HG03135 (cell line): ENCODE results near the gene CELSR1.

Source experiments
- ATAC-seq: cut with Tn5 transposase; IDR thresholded peaks from one replicate; pipeline ENCODE4 v1.9.1; 2021; ENCODE audit warnings: mild to moderate bottlenecking, moderate library complexity; ENCODE audit not compliant: unreplicated experiment

Gene CELSR1

DNA sequence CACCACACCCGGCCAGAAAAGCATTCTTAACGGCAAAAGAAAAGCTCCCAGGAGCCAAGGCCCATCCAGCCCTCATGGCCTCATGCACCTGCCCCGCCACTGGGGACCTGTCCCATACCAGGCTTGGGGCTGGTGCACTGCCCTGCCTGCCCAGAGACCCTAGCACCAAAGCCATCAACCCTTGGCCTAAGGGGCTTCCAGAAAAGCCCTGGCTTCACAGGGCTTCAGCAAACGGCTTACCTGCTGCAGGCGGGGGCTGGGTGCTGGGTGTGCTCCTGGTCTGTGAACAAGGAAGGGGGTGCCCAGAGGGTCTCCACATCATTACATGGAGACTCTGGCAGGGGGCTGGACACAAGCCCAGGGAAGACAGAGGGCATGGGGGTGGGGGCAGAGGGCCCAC is 89.5 kb downstream of the CELSR1 start:
- ATAC-seq = no peak

DNA sequence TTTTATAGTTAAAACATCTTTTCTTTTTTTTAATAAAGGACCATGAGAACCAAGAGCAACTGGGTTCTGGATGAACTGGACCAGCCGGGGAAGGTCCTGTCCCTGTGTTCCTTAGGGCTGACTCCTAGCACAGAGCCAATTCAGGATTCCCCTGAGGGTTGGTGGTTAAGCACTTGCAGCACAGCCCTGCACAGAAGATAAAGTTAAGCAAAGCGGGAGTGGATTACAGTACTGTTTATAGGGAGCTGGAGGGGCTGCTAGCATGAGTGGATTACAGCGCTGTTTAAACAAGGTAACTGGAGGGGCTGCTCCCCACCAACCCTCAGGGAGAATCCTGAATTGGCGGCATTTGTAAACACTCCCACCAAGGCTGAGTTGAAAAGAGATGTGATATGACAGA is 90.6 kb downstream of the CELSR1 start:
- ATAC-seq = no peak

DNA sequence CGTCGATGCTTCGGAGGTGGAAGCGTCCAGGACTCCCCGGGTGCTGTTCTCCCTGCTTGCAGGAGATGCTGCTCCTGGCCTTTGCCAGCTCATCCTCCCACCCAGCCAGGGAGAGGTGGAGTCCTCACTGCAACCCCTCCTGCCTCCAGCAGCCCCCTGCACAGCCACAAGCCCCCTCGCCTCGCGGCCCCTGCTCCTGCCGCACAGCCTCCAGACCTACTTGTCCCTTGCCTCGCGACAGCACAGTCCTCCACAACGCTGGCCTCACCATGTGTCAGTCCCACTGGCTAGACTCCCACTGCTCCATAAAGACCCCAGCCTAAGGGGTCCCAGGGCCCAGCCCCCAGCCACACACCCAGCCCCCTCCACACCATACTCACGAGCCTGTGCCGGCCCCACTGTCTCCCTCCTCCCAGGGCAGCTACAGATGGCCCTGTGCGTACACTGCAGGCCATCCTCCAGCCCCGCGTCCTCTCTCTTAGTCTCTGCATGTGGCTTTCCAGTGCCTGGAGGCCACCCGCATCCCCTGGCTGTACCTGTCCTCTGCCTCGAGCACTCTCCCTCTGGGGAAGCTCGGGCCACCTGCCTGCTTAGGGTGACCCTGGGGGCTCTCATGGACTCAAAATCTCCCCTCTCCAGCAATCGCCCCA is 91.5 kb downstream of the CELSR1 start:
- no peak for ATAC-seq

DNA sequence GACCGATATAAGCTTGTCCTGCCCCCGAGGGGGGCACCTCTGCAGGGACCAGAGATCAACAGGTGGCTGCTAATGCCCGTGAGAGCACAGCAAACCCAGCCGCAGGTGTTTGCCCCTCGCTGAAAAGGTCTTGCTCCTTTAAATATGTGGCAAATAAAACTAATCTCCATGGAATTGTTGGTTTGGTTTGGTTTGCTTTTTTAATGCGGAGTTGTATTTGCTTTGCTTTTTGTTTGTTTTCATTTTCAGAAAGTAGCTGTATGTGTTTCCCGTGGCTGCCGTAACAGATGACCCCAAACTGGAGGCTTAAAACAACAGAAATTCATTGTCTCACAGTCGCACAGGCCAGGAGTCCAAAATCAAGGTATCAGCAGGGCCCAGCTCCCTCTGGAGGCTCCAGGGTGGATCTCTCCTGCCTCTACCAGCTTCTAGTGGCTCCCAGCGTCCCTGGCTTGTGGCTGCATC is 93.0 kb downstream of the CELSR1 start:
- ATAC-seq = no peak

DNA sequence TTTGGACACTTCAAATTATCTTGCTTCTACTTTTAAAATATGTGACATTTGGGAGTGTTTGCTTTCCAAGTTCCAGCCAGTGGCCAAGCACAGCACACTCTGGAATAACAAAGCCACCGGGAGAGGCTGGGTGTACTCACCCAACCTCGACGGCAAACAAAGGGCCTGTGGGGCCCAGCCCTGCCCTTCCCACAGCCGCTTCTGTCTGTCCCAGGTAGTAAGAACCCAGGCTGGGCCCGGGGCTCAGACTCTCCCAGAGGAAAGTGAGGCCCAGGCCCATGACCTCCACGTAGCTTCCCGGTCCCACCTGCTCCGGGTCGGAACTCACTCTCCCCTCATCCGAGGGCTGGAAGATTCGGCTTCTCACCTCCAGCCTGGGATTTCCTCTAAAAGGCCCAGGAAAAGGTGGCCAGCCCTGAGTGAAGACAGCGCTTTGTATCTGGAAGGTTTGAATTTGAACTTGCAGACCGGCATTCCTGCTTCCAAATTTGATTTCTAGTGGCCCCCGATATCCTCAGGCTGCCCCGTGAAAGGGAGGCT is 93.5 kb downstream of the CELSR1 start:
- ATAC-seq = no peak

DNA sequence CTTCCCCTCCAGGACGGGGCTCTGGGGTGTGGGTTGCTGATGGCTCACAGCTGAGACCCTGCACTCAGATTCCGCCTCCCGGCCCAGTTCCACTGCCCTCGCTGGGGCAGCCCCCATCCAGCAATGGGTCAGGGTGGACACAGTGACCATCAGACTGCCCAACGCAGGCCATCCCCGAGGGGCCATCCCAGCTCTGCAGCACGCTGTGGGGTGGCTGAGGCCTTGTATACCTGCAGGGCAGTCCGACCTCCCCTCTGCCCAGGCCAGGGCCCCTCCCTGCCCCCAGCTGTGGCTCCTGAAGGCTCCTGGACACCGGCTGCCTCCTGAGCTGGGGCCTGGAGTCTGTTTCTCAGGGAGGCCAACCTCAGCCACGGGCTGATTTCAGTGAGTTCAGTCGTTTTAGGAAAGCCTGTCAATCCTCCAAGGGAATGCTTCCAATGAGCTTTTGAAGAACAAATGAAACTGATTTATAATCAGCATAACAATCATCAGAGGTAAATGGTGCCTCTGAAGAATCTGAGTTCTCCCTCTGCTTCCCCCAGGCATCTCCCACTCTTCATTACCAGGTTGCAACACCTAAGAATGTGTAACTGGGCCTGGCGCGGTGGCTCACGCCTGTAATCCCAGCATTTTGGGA is 95.1 kb downstream of the CELSR1 start:
- ATAC-seq = no peak

DNA sequence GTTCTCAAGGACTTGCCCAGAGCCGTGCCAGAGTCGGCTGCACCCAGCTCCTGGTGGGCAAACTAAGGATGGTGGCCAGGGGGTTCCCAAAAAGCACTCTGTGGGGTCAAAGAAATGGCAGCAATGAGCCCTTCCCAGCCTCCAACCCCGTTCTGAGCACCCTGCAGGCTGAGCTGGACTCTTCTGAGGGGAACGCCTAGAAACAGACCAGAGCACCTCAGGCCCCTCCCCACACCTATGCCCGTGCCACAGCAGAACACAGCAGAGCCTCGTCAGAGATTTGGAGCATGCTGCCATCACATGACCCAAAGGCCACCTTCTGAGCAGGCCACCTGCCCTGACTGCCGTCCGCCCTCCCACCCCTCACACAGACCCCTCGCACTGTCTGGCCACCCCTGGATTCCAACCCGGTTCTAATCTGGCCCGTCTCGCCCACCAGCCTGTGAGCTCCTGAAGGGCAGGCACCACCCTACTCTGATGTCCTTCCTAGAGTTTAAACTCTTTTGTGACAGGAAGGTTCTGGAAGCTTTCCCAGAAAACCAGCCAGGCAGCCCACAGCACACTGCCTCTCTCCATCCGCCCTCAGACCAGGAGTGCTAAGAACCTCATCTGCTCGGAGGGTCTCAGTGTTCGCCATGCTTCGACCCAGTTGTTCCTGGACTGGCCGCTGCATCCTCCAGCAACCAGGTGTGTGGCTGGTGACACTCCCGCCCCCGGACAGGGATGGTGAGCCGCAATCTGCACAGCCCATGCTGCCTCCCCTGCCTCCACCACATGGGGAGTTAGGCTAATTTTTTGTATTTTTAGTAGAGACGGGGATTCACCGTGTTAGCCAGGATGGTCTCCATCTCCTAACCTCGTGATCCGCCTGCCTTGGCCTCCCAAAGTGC is 97.6 kb downstream of the CELSR1 start:
- ATAC-seq = no peak

DNA sequence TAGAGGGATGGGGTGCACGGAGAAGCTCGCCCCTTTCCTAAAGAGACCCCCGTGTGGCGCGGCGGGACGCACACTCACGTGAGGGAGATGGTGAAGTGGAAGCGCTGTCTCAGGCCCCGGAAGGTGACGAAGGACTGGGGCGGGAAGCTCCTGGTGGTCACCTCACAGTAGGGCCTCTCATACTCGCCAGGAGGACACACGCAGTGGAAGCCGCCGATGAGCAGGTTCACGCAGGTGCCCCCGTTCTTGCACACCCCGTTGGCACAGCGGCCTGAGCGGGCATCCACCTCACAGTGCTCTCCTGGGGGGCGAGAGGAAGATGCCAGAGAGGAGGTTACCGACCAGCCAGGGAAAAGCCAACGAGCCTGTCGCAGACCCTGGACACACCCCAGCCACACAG is 98.3 kb downstream of the CELSR1 start:
- no peak for ATAC-seq

DNA sequence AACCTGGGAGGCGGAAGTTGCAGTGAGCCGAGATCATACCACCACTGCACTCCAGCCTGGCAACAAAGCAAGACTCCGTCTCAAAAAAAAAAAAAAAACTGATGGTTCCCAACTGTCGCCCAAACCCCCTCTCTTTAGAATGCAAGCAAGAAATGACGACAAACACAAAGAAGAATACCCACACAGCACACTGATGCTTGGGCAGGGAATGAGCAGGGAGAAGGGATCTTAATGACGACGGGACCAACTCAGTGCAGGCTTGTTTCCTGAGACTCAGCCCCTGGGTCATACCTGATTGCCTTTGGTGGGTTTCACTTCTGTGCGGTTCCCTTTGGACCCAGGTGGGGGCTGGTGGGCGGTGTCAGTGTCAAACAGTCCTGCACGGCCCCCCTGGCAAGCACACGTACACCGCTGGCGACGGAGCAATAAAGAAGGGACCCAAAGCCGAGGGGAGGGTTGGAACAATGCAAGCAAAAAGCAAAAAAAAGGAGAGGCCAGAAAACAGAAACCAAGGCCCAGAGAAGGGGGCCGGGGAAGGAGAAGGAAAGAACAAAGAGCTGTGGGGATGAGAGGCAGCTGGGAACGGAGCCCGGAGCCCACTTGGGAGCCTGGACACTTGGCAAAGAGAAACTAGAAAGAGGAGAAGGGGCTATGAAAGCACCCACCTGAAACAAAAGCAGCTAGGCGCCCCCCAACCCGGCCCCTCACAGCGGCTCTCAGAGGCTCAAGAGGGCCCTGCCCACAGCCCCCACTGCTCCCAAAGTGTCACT is 99.6 kb downstream of the CELSR1 start:
- ATAC-seq = no peak

DNA sequence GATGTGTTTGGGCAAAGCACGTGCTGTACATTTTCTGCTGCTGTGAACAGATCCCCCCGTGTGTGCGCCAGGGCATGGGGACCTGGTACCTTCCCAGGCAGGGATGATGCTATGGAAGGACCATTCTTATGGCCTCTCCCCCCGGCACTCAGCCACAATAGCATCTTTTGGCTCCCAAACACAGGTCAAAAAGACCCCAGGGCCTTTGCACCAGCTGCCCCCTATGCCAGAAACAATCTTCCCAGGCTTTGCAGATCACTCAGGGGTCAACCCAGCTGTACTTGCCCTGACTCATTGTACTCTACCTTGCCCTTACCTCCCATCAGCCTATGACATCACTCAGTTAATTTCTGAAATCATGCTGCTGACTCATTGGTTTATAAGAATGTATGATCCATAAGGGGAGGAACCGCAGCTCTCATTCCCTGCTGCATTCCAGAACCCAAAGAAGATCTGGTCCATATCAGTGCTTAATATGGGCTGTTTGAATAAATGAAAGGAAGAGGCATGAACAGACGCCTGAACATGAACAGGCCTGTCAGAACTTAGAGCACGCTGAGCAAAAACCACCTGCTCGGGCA is 100.7 kb downstream of the CELSR1 start:
- no peak for ATAC-seq

DNA sequence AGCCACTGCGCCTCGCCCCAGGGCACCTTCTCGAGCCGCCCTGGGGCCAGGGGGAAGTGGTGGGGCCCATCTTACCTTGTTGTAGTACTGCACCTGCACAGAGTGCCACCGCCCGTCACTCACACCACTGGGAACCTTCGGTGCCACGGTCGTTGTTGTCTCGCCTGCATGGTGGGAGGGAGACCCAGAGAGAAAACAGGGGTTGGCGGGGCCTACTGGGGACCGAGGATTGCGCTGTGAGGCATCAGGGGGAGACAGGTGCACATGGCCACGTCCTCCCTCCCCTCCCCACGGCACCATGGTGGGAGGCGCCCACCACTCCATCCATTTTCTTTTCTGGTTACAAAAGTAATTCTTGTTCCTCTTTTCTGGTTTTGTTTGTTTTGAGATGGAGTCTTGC is 104.1 kb downstream of the CELSR1 start:
- ATAC-seq = no peak

DNA sequence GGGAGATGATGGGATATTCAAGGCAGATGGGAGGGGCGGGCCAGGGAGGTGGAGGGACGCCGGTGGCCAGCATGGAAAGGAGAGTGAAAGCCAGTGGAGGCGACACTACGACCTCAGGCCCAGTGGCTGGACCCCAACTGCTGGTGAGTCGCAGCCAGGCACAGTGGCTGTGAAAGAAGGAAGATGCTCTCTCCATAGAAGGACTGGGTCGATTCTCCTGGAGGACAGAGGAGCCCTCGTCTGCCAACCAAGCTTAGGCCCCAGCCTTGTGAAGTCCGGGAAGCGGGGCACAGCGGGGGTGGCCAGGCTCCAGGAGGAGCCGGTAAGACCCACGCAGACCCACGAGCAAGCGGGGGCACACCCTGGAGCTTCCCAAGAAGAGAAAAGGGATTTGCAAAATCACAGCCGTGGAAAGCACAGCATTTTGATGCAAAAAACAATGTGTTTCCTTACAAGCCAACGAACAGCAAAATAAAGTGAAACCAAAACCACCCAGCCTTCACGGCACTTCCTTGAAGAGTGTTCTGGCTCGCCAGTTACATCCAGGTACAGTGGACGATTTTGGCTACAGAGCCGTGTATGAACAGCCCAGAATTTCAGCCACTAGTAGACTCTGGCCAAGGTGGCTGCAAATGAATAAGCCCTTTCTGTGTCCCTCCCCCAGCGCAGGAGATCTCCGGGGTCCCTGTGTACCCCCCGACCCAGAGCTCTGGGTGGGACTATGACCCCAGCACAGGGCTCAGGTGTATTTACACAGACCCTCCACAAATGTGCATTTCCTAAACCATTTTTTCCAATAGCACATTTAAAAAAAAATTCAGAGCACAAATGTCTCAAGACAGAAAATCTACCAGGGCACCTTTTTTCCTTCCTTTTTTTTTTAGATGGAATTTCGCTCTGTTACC is 105.0 kb downstream of the CELSR1 start:
- no peak for ATAC-seq

DNA sequence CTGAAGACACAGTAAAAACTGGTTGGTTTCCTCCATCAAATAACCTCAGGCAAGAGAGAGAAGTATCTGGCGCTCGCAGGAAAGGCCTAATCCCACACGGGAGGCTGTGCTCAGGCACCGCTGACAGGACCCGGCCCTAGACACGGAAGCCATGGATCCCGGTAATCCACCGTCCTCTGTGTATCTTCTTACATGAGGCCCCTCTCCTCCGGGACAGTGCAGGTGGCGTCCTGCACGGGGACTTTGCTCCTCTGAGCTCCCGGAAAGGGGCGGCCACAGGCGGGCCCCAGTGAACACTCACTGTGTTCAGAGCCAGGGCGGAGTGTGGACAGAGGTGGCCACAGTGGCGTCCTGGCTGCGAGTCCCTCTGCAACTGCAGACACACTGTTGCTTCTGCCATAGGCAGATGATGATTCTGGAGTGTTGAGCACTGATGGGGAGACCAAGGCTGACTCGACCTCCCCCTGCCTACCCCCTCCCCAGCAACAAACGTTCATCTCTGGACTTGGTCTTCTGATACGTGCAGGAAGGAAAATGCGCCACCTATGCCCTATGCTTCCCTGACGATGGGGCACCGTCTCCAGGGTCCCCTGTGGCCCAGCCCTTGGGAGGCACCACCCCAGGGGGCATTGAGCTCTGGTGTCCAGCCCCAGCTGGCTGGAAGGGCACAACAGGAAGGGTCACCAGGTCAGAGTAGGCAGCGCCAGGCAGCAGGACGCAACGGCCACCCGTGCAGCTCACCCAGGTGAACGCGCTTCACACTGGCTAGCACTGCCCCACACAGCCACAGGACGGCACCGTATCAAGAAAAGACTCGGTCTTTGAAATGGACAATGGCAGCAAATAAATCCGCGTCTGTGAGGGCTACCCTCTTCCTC is 106.2 kb downstream of the CELSR1 start:
- ATAC-seq = no peak

DNA sequence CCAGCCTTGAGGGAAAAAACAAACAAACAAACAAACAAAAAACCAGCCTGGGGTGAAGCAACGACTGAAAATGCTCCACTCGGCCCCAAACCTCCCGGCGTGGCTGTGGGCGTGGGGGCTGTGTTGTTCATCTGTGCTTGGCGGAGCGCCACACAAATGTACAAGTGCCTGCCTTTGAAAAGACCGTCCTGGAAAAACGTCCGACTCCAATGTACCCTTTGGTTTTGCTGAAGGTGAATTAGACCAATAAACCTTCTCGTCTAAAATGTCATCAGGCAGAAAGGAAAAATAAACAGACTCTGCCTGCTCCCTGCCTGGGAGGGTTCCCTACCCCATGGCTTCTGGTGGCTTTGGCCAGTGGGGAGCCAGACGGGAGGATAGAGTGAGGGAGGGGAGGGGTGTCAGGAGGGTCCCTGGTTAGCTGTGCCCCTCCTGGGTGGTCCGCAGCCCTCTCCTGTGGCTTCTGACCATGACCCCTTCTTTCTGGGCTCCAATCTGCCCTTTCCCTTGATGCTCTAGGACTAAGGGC is 108.0 kb downstream of the CELSR1 start:
- no peak for ATAC-seq

DNA sequence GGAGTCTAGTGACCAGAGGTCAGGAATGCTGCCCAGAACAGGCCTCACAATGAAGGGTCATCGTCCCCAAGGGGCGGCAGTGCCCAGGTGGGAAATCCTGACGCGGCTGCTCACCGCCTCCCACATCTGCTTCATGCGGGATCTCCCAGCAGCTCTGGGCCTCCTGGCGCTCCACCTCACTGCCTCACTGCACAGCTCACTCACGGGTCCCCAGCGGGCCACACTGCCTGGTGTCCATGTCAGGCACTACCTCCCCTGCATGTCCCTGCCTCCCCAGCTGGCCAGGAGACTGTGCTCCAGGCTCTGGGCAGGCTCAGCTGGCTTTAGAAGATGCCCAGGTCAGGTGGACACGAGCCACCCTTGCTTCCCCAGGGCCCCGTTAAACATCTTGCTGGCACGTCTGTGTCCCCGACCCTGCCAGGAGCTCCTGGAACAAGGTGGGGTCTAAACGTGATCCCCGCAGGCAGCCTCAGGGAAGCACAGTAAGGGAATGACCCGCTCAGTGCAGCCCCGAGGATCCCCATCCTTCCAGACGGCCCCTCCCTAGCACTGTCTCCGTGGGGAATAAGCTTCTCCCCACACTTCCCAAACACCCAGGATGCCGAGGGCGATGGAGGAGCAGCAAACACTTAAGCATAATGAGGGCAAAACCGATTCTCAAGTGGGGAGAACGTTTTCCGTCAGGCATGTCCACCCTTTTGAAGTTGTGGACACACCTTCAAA is 108.7 kb downstream of the CELSR1 start:
- ATAC-seq = no peak

DNA sequence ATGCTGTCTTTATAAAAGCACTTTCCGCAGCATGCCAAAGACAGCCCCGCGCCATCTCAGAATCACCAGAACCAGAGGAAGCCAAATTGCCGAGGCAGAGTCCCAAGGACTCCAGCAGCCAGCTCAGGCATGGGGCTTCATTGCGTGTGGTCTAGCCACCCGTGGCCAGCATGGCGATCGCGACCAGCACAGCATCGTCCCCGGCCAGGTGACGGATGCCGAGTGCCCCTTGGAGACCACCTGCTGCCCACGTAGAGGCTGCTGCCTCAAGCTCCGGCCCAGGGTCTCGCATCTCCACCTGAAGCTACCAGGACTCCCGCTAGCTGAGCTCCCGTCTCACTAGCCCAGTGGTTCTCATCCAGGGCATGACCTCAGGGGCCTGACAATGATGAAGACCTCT is 109.2 kb downstream of the CELSR1 start:
- ATAC-seq = no peak

DNA sequence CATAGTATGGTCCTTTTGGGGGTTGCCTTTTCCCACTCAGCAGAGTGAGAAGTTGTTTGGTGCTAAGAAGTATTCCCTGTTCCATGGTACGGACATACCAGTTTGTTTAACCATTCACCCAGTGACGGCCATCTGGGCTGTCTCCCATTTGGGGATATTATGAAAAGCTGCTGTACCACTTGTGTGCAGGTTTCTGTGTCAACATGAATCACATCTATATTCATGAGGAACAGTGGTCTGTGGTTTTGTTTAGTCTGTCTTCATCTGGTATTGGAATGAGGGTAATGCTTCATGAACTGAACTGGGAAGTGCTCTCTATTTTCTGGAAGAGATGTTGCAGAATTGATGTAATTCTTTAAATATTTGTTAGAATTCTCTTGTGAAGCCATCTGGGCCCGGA is 112.4 kb downstream of the CELSR1 start:
- ATAC-seq = no peak

DNA sequence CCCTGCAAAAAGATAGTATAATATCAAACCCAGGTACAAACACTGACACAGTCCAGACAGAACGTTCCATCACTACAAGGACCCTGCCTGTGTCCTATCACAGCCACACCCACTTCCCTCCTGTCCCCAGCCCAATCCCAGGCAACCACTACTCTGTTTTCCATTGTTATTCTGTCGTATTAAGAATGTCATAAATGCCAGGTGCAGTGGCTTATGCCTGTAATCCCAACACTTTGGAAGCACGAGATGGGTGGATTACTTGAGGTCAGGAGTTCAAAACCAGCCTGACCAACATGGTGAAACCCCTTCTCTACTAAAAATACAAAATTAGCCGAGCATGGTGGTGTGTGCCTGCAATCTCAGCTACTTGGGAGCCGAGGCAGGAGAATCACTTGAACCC is 112.9 kb downstream of the CELSR1 start:
- ATAC-seq = no peak
